ENCODE measurements around the gene TMEM108. TPM values are rescaled to one million over a fixed set of nuclear protein-coding genes. Genes with fewer than 3 reads are reported as not detected.

TMEM108 gene
- total and polyA plus RNA-seq, 2 experiments from 2014 or later, result 7.4 to 15.3 TPM

DNA sequence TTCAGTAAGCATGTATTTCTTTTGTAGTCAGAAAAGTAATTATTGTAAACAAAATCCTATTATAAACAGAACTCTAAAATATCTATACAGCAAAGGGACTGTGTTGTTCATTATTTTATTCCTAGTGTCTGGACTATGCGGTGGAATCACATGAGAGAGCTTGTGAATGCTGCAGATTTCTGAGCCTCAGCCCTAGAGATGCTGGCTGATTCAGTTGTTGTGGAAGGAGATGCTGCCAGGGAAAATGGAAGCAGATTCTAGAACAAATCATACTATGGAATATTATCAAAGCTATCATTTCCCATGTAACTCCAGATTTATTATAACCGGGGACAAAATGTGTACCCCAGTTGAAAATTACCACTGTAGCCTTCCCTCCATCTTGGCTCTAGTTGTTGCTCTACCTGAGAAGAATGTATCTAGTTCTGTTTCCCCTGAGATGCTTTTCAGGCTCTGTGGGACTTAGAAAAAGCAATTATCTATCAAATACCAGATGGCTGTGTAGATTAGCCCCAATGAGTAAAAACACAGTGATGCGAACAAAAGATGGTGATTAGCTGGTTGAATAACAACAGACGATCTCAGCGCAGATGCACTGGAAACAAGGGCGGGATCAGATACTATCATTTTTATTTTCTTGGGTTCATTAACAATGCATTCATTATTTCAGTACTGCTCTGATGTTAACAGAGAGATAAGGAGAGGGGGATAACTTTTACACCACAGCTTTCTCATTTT lies 131.3 kb downstream of the TMEM108 start:
- Mint-ChIP-seq H3K27me3 (ENCODE audit: insufficient read depth, low read depth, poor library complexity) (peaks cover 6% of the 10 kb centered on the region), H3K9me3 (peaks cover 55% of the 10 kb centered on the region), H3K36me3 (ENCODE audit: low read depth) (peaks cover 58% of the 10 kb centered on the region), H3K27ac (no peak overlapping the region), H3K4me1 (no peaks in the 10 kb centered on the region), H3K4me3 (no peak overlapping the region)
- H3K27me3 ChIP-seq (ENCODE audit: insufficient read depth), result no peaks in the 10 kb centered on the region
- TF ChIP-seq NANOG (IDR thresholded peaks at IDR 0.05; ENCODE audit: borderline replicate concordance) (no peak), CREB1 (CRISPR knock-in tag; IDR thresholded peaks at IDR 0.05; ENCODE audit: low read depth) (no peak), POLR2AphosphoS5 (IDR thresholded peaks at IDR 0.05; ENCODE audit: low read depth) (no peak), EZH2 (IDR thresholded peaks at IDR 0.05; ENCODE audit: low read depth, unreplicated experiment) (no peak), ZNF114 (CRISPR knock-in tag; IDR thresholded peaks at IDR 0.05) (no peak), JUNB (IDR thresholded peaks at IDR 0.05; ENCODE audit: unreplicated experiment) (no peak), ETS1 (IDR thresholded peaks at IDR 0.05) (no peak), EZH2phosphoT487 (IDR thresholded peaks at IDR 0.05; ENCODE audit: unreplicated experiment) (no peak), ZNF331 (CRISPR knock-in tag; IDR thresholded peaks at IDR 0.05; ENCODE audit: low read depth) (no peak), STAT1 (IDR thresholded peaks at IDR 0.05; ENCODE audit: unreplicated experiment) (no peak)
- TF ChIP-seq, protein P1, sequence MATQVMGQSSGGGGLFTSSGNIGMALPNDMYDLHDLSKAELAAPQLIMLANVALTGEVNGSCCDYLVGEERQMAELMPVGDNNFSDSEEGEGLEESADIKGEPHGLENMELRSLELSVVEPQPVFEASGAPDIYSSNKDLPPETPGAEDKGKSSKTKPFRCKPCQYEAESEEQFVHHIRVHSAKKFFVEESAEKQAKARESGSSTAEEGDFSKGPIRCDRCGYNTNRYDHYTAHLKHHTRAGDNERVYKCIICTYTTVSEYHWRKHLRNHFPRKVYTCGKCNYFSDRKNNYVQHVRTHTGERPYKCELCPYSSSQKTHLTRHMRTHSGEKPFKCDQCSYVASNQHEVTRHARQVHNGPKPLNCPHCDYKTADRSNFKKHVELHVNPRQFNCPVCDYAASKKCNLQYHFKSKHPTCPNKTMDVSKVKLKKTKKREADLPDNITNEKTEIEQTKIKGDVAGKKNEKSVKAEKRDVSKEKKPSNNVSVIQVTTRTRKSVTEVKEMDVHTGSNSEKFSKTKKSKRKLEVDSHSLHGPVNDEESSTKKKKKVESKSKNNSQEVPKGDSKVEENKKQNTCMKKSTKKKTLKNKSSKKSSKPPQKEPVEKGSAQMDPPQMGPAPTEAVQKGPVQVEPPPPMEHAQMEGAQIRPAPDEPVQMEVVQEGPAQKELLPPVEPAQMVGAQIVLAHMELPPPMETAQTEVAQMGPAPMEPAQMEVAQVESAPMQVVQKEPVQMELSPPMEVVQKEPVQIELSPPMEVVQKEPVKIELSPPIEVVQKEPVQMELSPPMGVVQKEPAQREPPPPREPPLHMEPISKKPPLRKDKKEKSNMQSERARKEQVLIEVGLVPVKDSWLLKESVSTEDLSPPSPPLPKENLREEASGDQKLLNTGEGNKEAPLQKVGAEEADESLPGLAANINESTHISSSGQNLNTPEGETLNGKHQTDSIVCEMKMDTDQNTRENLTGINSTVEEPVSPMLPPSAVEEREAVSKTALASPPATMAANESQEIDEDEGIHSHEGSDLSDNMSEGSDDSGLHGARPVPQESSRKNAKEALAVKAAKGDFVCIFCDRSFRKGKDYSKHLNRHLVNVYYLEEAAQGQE (IDR thresholded peaks at IDR 0.05; ENCODE audit: unreplicated experiment), result no peak
- TF ChIP-seq, protein P2, sequence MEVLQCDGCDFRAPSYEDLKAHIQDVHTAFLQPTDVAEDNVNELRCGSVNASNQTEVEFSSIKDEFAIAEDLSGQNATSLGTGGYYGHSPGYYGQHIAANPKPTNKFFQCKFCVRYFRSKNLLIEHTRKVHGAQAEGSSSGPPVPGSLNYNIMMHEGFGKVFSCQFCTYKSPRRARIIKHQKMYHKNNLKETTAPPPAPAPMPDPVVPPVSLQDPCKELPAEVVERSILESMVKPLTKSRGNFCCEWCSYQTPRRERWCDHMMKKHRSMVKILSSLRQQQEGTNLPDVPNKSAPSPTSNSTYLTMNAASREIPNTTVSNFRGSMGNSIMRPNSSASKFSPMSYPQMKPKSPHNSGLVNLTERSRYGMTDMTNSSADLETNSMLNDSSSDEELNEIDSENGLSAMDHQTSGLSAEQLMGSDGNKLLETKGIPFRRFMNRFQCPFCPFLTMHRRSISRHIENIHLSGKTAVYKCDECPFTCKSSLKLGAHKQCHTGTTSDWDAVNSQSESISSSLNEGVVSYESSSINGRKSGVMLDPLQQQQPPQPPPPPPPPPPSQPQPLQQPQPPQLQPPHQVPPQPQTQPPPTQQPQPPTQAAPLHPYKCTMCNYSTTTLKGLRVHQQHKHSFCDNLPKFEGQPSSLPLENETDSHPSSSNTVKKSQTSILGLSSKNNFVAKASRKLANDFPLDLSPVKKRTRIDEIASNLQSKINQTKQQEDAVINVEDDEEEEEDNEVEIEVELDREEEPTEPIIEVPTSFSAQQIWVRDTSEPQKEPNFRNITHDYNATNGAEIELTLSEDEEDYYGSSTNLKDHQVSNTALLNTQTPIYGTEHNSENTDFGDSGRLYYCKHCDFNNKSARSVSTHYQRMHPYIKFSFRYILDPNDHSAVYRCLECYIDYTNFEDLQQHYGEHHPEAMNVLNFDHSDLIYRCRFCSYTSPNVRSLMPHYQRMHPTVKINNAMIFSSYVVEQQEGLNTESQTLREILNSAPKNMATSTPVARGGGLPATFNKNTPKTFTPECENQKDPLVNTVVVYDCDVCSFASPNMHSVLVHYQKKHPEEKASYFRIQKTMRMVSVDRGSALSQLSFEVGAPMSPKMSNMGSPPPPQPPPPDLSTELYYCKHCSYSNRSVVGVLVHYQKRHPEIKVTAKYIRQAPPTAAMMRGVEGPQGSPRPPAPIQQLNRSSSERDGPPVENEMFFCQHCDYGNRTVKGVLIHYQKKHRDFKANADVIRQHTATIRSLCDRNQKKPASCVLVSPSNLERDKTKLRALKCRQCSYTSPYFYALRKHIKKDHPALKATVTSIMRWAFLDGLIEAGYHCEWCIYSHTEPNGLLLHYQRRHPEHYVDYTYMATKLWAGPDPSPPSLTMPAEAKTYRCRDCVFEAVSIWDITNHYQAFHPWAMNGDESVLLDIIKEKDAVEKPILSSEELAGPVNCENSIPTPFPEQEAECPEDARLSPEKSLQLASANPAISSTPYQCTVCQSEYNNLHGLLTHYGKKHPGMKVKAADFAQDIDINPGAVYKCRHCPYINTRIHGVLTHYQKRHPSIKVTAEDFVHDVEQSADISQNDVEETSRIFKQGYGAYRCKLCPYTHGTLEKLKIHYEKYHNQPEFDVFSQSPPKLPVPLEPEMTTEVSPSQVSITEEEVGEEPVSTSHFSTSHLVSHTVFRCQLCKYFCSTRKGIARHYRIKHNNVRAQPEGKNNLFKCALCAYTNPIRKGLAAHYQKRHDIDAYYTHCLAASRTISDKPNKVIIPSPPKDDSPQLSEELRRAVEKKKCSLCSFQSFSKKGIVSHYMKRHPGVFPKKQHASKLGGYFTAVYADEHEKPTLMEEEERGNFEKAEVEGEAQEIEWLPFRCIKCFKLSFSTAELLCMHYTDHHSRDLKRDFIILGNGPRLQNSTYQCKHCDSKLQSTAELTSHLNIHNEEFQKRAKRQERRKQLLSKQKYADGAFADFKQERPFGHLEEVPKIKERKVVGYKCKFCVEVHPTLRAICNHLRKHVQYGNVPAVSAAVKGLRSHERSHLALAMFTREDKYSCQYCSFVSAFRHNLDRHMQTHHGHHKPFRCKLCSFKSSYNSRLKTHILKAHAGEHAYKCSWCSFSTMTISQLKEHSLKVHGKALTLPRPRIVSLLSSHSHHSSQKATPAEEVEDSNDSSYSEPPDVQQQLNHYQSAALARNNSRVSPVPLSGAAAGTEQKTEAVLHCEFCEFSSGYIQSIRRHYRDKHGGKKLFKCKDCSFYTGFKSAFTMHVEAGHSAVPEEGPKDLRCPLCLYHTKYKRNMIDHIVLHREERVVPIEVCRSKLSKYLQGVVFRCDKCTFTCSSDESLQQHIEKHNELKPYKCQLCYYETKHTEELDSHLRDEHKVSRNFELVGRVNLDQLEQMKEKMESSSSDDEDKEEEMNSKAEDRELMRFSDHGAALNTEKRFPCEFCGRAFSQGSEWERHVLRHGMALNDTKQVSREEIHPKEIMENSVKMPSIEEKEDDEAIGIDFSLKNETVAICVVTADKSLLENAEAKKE (CRISPR knock-in tag; IDR thresholded peaks at IDR 0.05), result no peak
- TF ChIP-seq, protein P3, sequence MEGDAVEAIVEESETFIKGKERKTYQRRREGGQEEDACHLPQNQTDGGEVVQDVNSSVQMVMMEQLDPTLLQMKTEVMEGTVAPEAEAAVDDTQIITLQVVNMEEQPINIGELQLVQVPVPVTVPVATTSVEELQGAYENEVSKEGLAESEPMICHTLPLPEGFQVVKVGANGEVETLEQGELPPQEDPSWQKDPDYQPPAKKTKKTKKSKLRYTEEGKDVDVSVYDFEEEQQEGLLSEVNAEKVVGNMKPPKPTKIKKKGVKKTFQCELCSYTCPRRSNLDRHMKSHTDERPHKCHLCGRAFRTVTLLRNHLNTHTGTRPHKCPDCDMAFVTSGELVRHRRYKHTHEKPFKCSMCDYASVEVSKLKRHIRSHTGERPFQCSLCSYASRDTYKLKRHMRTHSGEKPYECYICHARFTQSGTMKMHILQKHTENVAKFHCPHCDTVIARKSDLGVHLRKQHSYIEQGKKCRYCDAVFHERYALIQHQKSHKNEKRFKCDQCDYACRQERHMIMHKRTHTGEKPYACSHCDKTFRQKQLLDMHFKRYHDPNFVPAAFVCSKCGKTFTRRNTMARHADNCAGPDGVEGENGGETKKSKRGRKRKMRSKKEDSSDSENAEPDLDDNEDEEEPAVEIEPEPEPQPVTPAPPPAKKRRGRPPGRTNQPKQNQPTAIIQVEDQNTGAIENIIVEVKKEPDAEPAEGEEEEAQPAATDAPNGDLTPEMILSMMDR (conservative IDR thresholded peaks at IDR 0.05; ENCODE audit: low read depth in 2 of 2), result no peak
- H4K20me1 ChIP-seq (replicated peaks; ENCODE audit: insufficient read depth), result no peaks in the 10 kb centered on the region
- H3K4me2 ChIP-seq, result no peak overlapping the region
- H3K36me3 ChIP-seq (ENCODE audit: insufficient read depth), result peaks cover 5% of the 10 kb centered on the region; the same call in 1 of the 2 replicates
- H3K27ac ChIP-seq (ENCODE audit: low read depth), result no peak overlapping the region
- H3K9me2 ChIP-seq (ENCODE audit: insufficient read depth), result no peaks in the 10 kb centered on the region
- ATAC-seq, result no peak
- no peaks in the 10 kb centered on the region for H3K4me1 ChIP-seq (ENCODE audit: insufficient read depth)
- no peak overlapping the region for H2AFZ ChIP-seq
- H3K4me3 ChIP-seq, result no peak overlapping the region
- no peak for DNase-seq (ENCODE audit: low spot score)
- H3F3A ChIP-seq (replicated peaks; ENCODE audit: low read depth), result no peaks in the 10 kb centered on the region
- no peaks in the 10 kb centered on the region for H3K79me2 ChIP-seq (replicated peaks; ENCODE audit: insufficient read depth)
